HG03108 (cell line): Measurements from ENCODE around the gene CLEC7A.

Source experiments
- ATAC-seq: cut with Tn5 transposase; IDR thresholded peaks from one replicate; pipeline ENCODE4 v1.9.1; 2021; ENCODE audit warnings: moderate library complexity; ENCODE audit not compliant: unreplicated experiment

The CLEC7A gene

DNA sequence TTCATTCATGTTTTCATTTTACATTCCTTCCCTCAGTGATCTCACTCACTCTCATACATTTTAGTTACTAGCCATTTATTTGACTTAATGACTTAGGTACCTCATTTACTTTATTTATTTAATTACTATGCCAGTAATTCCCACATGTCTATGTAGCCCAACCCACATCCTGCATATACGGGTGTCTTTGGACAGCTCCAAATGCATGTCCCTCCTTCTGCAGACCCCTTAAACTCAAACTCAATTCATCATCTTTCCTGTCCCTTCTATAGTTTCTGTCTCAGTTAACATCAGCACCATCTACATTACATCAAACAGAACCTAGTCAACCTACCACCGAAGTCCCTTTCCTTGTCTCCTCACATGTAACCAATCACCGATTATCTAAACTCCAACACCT, 34.0 kb downstream of the CLEC7A start:
- ATAC-seq, result no peak

GRCh38 chr12:10094646-10095395, 35.2 kb downstream of the CLEC7A start:
- ATAC-seq, result no peak

DNA sequence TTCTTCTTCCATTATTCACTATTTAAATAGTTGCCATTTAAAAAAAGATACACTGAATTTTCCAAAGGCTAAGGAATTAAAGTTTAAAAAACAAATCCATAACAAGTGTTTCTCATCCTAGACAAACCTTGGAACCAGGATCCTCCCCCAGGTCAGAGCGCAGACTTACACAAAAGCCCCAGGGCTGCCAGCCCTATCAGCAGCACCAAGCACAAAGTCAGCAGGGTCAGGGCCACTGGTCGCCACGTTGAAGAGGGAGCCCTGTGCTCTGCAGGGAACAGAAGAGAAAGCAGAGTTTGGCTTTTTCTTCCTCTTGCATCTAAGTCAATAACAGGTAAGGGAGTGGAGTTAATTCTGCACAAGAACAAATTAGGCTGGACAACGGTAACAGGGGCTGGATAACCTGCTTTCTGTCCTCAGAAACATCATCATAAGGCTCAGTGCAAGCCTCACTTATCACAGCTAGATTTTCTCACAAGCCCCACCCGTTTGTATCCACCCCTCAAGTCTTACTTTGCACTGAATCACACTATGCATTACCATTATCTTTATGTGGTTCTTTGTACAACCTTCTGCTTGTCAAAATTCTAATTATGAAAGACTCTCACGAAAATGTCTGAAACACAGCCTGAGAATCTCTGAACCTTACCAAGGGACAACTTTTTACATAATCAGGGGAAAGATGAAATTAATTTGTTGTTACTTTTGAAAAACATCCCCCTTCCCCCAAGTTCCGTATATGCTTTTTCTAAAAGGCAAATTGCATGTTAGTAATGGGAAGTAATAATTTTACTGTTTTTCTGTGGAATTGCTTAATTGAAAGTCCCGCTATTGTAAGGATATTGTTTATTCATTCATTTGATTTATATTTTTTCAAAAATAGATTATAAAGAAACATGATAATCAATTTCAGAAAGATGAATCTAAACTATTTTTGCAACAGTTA, 40.8 kb downstream of the CLEC7A start:
- ATAC-seq, result no peak

GRCh38 chr12:10088031-10088430, 42.0 kb downstream of the CLEC7A start:
- ATAC-seq, result no peak

DNA sequence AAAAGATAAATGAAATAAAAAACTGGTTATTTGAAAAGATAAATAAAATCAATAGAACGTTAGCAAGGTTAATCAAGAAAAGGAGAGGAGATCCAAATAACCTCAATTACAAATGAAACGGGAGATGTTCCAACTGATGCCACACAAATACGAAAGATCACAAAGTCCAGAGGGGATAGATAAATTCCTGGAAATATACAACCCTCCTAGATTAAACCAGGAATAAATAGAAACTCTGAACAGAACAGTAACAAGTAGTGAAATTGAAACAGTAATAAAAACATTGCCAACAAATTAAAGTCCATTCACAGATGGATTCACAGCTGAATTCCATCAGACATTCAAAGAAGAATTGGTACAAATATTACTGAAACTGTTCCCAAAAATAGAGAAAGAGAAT, 43.6 kb downstream of the CLEC7A start:
- no peak for ATAC-seq

GRCh38 chr12:10084733-10085132, 45.3 kb downstream of the CLEC7A start:
- ATAC-seq, result no peak

DNA sequence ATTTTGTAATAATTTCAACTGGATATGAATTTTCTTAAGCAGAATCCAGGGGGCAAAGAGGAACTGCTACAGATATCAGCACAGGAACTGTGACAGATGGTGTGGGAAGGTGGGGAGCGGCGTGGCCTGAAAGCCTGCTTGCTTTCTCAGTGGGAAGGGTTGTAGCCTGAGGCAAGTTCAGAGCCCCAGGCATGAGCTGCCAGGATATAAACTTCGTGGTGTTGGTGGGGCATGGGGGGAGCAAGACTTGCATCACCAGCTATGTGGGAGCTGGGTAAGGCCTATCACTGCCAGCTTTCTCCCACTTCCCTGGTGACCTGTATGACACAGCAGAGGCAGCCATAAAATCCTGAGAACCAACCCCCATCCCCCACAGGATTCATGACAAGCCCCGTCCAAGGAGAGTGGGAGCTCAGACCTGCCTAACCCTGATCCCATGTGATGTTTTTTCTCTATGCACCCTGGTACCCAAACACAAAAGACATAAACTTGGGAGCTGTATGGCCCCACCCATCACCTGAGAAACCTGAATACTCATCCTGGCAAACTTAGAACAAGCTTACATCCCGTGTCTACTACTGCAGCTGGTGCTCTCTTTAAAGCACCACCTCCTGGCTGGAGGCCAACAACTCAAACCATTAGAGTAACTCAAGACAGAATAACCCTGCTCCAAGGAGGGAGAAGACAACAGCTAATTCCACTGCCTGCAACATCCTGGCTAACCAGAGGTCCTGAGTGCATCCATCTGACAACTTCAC, 47.7 kb downstream of the CLEC7A start:
- ATAC-seq, result no peak

DNA sequence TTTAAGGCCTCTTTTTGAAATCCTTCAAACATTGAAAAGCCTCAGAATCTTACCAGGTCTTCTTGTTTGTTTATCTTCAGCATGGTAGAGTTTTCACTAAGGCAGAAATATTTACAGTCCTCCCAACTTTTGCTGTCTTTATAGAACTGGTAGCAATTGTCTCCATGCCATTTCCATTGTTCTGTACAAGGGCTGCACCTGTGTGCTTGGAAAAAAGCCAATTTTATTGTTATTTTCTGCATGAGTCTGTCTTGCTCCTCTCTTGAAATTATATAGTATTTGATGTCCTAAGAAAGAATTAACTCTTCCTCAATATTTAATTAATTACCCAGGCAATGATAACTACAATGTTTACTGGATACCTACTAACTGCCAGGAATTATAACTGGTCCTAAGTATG, 54.5 kb downstream of the CLEC7A start:
- ATAC-seq, result no peak

DNA sequence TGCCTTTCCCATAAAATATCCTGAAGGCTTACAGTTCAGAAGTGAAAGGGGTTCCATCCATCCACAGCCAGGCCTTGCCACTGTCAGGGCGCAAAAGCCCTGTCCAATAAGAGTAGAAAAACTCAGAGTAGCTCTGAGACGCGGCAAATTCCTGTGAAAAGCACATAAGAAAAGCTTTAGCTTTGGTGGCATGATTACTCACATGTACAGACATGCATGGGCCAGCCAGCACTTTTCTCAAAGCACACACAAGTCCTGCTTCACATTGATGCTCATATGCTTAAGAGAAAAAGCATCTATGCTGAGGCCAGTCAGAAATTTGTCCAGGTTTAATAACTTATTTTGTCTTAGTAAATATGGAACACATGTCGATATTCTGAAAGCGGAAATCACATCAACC, 56.7 kb downstream of the CLEC7A start:
- ATAC-seq, result no peak

DNA sequence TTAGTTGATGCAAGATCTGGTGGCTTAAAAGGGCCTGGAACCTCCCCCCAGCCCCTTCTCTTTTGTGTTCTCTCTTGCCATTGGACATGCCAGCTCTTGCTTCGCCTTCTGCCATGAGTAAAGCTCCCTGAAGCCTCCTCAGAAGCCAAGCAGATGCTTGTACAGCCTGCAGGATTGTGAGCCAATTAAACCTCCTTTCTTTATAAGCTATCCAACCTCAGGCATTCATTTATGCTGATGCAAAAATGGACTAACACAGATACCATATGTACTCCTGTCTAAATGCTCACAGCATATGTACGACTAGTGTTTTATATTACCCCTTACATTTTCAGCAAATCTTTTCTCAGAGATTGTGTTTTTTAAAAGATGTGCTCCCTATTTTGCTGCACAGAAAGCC, 57.9 kb downstream of the CLEC7A start:
- no peak for ATAC-seq

DNA sequence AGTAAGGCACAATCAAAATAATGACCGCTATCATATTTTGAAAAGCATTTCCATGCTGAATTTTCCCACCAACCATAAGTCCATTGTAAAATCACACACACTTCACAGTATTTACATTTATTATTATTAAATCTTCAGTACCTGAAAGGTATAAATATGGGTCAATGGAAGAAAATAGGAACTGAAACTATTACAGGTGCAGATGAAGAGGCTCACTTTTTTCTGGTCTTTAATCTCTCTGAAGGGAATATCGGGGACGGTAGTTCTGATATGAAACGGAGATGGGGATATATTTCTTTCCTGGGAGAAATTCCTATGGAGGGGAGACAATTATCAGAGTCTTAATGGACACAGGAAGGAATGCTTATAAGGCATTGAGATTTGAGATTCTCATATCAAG, 59.6 kb downstream of the CLEC7A start:
- no peak for ATAC-seq

- ATAC-seq, result no peak
Observed at GRCh38 chr12:10069976-10070375, 60.0 kb downstream of the CLEC7A start.

DNA sequence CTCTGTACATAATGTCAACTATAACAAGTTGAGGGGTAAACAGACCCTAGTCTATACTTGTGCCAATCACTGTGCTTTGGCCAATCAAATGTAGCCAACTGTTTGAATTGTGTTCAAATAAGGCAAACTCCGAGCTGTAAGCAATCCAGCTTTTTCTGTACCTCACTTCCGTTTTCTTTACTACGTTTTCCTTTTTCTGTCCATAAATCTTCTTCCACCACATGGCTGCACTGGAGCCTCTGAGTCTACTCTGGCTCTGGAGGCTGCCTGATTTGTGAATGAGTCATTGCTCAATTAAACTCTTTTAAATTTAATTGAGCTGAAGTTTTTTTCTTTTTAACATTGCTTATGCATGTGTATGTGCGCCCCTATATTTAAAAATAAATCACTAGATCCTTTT, 60.9 kb downstream of the CLEC7A start:
- ATAC-seq, result no peak

DNA sequence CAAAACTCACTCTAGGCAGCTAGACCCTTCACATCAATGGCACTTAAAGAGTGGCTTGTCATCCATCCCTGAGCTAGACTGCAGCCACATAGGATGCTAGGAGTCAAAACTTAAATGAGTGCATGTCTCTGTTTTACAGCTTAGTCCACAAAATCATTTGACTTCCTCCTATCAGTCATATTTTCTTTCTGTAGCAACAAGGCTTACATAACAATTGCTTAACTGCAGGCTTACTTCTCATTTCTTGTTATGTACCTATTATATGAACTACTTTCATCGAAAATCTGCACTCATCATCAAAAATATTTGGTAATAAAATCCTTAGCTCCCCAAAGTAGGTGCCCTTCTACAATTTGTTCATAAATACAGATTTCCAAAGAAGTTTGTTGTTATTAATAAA, 61.4 kb downstream of the CLEC7A start:
- ATAC-seq, result no peak

DNA sequence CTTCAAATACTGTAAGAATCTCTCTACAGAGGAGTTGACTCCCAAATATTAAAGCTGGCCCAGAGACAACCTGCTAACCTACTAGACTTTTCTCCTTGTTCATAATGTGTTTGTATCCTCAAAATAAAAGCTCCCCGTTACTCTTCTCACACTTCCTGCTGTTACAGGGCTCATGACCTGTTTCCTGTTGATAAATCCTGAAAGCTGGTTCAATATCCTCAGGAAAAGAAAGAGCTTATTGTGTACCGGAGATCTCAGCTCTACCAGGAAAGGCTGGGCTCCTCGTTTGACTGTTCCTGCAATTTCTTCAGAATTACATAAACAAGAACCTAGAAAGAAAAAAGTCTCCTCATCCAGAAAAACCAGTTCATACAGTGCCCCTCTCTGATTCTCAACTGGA, 62.1 kb downstream of the CLEC7A start:
- ATAC-seq, result no peak

GRCh38 chr12:10067264-10067663, 62.7 kb downstream of the CLEC7A start:
- no peak for ATAC-seq
